ENCODE measurements around the gene TNRC18.

Gene TNRC18

DNA sequence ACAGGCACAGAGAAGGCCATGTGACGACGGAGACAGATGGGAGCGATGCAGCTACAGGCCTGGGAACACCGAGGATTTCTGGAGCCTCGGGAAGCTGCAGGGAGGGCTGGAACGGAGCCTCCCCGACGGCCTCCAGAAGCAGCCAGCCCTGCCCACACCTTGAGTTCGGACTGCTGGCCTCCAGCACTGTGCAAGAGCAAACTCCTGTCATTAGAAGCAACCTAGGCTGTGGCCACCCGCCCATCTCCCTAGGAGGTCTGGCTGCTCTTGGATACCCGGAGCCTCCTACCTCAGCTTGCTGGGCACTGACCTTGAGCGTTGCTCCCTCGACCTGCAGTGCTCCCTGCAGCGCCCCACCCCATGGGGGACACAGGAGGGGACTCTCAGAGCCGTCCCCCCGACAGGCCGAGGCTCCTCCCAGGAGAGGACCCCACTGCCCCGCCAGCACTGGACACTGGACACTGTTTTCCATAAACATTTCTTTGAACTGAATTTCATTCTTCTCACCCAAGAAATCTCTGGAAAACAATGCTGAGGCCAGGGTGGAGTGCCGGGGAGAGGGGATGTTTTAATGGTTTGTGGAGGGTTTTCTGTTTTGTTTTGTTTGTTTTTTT is 22.5 kb upstream of the TNRC18 start:
- Histone ChIP-seq H3K4me3 (ENCODE audit: low read depth, low read length) (no peak overlapping the region), H3K9ac (ENCODE audit: low read depth, low read length) (no peak overlapping the region), H3K4me1 (ENCODE audit: control insufficient read depth, insufficient read depth, low read length) (no peaks in the 10 kb centered on the region), H3K9me3 (ENCODE audit: control insufficient read depth, insufficient read depth, low read length) (no peaks in the 10 kb centered on the region), H3K27me3 (ENCODE audit: control insufficient read depth, insufficient read depth, low read length) (no peaks in the 10 kb centered on the region), H3K36me3 (ENCODE audit: control insufficient read depth, insufficient read depth, low read length) (no peaks in the 10 kb centered on the region)

DNA sequence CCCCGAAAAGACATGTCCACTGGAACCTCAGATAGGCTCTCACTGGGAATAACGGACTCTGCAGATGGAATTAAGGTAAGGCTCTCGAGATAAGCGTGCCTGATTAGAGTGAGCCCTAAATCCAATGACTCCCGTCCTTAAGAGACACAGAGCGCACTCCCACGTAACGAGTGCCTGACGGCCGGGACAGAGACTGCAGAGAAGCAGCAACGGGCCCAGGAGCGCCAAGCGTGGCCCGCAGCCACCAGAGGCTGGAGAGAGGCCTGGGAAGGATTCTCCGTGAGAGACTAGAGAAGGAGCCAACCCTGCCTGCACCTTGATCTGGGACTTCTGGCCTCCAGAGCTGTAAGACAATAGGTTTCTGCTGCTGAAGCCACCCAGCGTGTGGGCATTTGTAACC is 20.0 kb upstream of the TNRC18 start:
- H3K36me3 ChIP-seq (ENCODE audit: control insufficient read depth, insufficient read depth, low read length), result no peaks in the 10 kb centered on the region
- H3K9me3 ChIP-seq (ENCODE audit: control insufficient read depth, insufficient read depth, low read length), result no peaks in the 10 kb centered on the region
- no peak overlapping the region for H3K9ac ChIP-seq (ENCODE audit: low read depth, low read length)
- no peaks in the 10 kb centered on the region for H3K4me1 ChIP-seq (ENCODE audit: control insufficient read depth, insufficient read depth, low read length)
- H3K4me3 ChIP-seq (ENCODE audit: low read depth, low read length), result no peak overlapping the region
- no peaks in the 10 kb centered on the region for H3K27me3 ChIP-seq (ENCODE audit: control insufficient read depth, insufficient read depth, low read length)

DNA sequence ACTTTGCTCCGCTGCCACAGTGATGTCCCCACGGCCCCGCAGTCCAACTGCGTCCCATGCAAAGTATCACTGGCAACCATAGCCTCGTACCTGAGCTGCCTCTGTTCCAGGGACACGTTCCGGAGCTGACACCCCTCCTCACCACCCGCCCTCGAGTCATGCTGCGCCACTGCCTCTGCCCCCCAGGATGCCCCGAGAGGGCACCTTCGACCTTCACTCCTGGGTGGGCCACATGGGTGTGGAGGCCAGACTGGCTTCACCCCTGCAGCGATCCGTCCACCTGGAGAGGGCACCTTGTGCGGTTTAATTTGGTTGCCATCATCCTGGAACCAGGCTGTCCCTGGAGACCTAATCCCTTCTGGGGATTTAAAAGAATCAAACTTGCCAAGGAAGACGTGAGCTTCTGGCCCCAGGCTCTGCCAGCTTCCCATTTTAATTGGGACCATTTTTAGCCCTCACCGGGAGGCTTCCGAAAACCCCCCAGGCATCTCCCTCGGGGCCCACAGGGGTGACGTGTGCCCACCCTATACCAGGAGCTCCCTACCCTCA is 19.2 kb upstream of the TNRC18 start:
- no peaks in the 10 kb centered on the region for H3K36me3 ChIP-seq (ENCODE audit: control insufficient read depth, insufficient read depth, low read length)
- no peaks in the 10 kb centered on the region for H3K4me1 ChIP-seq (ENCODE audit: control insufficient read depth, insufficient read depth, low read length)
- no peaks in the 10 kb centered on the region for H3K27me3 ChIP-seq (ENCODE audit: control insufficient read depth, insufficient read depth, low read length)
- H3K9ac ChIP-seq (ENCODE audit: low read depth, low read length), result no peak overlapping the region
- H3K9me3 ChIP-seq (ENCODE audit: control insufficient read depth, insufficient read depth, low read length), result no peaks in the 10 kb centered on the region
- H3K4me3 ChIP-seq (ENCODE audit: low read depth, low read length), result no peak overlapping the region

DNA sequence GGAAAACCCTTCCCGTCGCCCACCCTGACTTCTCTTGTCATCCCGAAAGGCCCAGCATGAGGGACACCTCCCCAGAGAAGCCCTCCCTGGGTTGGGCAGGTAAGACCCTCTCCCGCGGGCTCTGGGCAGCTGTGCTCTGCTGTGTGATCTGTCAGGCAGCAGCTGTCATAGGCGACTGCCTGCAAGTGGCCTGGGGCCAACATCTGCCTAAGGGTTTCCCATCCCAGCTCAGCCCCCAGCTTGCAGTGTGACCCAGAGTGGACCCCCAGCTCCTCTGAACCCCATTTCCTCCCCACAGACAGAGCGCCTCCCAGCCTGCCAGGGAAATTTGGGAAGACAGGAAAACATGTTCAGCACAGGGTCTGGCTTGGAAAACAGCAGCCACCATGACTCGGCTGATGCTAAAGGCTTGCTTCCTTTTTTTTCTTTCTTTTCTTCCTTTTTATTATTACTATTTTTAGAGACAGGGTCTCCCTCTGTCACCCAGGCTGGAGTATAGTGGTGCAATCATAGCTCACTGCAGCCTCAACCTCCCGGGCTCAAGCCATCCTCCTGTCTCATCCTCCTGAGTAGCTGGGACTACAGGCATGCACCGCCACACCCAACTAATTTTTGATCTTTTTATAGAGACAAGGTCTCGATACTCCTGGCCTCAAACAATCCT is 18.3 kb upstream of the TNRC18 start:
- Histone ChIP-seq H3K9me3 (ENCODE audit: control insufficient read depth, insufficient read depth, low read length) (no peaks in the 10 kb centered on the region), H3K9ac (ENCODE audit: low read depth, low read length) (no peak overlapping the region), H3K4me1 (ENCODE audit: control insufficient read depth, insufficient read depth, low read length) (no peaks in the 10 kb centered on the region), H3K4me3 (ENCODE audit: low read depth, low read length) (no peak overlapping the region), H3K36me3 (ENCODE audit: control insufficient read depth, insufficient read depth, low read length) (no peaks in the 10 kb centered on the region), H3K27me3 (ENCODE audit: control insufficient read depth, insufficient read depth, low read length) (no peaks in the 10 kb centered on the region)

DNA sequence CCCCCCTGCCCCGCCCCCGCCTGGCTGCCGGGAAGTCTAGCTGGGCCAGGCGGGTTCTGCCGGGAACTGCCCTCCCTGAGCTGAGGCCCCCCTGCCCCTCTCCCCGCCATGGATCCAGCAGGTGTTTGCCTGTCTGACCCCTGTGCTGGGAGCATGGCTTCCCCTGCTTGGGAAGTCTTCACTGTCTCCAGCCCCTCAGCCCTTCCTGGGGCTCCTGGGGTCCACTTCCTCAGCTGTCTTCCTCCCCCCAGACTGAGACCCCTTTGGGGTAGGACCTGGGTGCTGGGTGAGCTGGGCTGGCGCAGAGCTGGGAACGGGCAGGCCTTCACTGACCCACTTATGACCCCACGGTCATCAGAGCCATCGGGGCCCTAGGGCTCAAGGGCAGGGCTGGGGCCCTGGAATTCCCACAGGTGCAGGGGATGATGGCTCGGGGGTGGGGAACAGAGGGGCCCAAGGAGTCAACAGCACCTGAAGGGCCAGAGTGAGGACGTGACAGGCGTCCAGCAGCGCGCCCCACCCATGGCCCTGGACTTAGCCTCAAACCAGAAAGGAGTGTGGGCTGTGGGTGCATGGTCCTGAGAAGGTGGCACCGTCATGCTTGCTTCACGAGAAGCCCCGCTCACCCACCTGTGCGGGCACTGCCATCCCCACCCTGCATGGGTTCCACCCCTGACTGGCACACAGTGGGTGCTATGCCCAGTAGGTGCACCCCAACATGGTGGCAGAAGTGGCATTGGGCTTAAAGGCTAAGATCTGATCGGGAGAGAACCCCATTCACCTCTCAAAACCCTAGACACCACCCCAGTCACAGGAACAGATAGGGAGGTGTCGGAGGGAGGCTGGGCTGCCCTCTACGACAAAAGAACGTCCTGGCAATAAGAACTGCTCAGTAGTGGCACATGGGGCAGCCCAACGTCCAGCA is 16.2 kb upstream of the TNRC18 start:
- H3K9ac ChIP-seq (ENCODE audit: low read depth, low read length), result no peak overlapping the region
- no peaks in the 10 kb centered on the region for H3K4me1 ChIP-seq (ENCODE audit: control insufficient read depth, insufficient read depth, low read length)
- no peaks in the 10 kb centered on the region for H3K9me3 ChIP-seq (ENCODE audit: control insufficient read depth, insufficient read depth, low read length)
- H3K4me3 ChIP-seq (ENCODE audit: low read depth, low read length), result no peak overlapping the region
- H3K27me3 ChIP-seq (ENCODE audit: control insufficient read depth, insufficient read depth, low read length), result no peaks in the 10 kb centered on the region
- H3K36me3 ChIP-seq (ENCODE audit: control insufficient read depth, insufficient read depth, low read length), result no peaks in the 10 kb centered on the region

DNA sequence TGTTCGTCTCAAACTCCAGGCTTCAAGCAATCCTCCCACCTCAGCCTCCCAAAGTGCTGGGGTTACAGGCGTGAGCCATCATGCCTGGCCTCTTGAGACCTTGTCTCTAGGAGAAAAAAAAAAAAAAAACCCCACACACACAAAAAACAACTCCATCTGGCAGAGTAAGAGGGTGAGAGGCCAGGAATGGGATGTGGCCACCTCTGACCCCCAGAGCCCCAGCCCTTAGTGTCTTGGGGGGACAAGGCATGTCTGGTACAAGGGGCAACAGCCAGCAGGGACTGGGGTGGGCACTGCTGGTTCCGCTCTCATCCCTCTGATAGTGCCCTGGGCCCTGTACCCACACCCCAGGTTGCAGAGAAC is 15.6 kb upstream of the TNRC18 start:
- no peaks in the 10 kb centered on the region for H3K36me3 ChIP-seq (ENCODE audit: control insufficient read depth, insufficient read depth, low read length)
- H3K9ac ChIP-seq (ENCODE audit: low read depth, low read length), result no peak overlapping the region
- no peaks in the 10 kb centered on the region for H3K9me3 ChIP-seq (ENCODE audit: control insufficient read depth, insufficient read depth, low read length)
- H3K4me3 ChIP-seq (ENCODE audit: low read depth, low read length), result no peak overlapping the region
- no peaks in the 10 kb centered on the region for H3K4me1 ChIP-seq (ENCODE audit: control insufficient read depth, insufficient read depth, low read length)
- H3K27me3 ChIP-seq (ENCODE audit: control insufficient read depth, insufficient read depth, low read length), result no peaks in the 10 kb centered on the region

DNA sequence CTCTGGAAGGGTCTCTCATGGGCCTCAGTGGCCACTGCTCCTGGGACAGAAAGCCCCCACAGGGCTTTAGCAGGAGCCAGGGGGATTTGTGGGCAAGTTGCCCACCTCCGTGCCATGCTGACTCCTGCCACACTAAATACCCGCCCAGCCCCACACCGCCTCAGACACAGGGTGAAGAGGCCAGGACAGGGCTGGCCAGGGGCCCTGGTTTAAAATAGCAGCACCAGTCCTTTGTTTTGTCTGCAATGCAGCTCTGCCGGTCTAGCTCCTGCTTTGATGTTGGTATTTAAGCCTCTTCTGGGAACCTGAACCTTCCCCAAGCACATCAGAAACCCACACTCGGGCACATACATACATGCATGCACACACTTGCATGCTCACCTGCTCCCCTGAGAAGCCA is 14.4 kb upstream of the TNRC18 start:
- Histone ChIP-seq H3K9ac (ENCODE audit: low read depth, low read length) (no peak overlapping the region), H3K4me1 (ENCODE audit: control insufficient read depth, insufficient read depth, low read length) (no peaks in the 10 kb centered on the region), H3K4me3 (ENCODE audit: low read depth, low read length) (no peak overlapping the region), H3K36me3 (ENCODE audit: control insufficient read depth, insufficient read depth, low read length) (no peaks in the 10 kb centered on the region), H3K9me3 (ENCODE audit: control insufficient read depth, insufficient read depth, low read length) (no peaks in the 10 kb centered on the region), H3K27me3 (ENCODE audit: control insufficient read depth, insufficient read depth, low read length) (no peaks in the 10 kb centered on the region)

DNA sequence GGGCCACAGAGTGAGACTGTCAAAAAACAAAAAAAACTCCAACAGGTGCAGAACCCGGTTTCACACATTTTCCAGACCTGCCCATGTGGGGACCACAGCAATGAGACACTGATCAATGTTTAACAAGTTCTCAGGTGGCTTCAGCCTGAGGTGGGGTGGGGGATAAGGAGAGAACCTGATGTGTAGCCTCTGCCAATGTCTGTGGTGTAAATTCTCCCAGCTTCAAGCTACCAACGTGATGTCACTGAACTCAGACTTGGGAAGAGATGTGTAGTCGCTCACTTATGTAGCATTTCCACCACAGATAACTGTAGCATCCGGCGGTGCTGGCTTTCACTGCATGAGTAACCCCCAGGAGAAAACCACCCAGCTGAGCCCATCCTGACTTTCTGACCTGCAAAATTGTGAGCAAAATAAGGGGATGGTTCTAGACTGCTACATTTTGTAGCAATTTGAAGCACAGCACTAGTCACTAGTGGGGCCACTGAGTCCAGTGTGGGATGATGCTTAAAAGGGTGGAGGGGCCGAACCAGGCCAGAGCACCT is 13.8 kb upstream of the TNRC18 start:
- Histone ChIP-seq H3K4me1 (ENCODE audit: control insufficient read depth, insufficient read depth, low read length) (no peaks in the 10 kb centered on the region), H3K36me3 (ENCODE audit: control insufficient read depth, insufficient read depth, low read length) (no peaks in the 10 kb centered on the region), H3K9me3 (ENCODE audit: control insufficient read depth, insufficient read depth, low read length) (no peaks in the 10 kb centered on the region), H3K4me3 (ENCODE audit: low read depth, low read length) (no peak overlapping the region), H3K9ac (ENCODE audit: low read depth, low read length) (no peak overlapping the region), H3K27me3 (ENCODE audit: control insufficient read depth, insufficient read depth, low read length) (no peaks in the 10 kb centered on the region)

DNA sequence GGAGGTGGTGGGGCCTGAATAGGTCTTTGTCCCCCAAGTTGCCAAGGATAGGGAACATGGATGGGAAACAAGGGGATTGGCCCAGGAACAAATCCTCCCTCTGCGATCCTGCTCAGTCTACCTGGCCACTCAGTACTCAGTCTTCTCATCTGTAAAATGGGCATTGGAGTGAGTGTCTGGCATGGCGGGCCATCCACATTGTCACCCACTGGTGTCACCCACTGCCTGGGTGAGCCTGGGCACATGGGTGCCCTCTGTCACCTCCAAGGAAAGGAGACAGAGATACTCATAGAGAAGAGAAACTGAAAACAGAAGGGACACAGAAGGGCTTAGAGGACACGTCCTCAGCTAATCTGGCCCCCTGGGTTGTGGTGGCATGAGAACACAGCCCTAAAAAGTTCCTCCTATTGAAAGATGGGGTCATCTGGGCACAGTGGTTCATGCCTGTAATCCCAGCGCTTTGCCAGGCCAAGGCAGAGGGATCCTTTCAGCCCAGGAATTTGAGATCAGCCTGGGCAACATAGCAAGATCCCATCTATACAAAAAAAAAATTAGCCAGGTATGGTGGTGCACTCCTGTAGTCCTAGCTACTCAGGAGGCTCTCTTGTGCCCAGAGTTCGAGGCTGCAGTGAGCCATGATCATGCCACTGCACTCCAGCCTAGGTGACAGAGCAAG is 12.5 kb upstream of the TNRC18 start:
- Histone ChIP-seq H3K4me1 (ENCODE audit: control insufficient read depth, insufficient read depth, low read length) (no peaks in the 10 kb centered on the region), H3K4me3 (ENCODE audit: low read depth, low read length) (no peak overlapping the region), H3K9ac (ENCODE audit: low read depth, low read length) (no peak overlapping the region), H3K27me3 (ENCODE audit: control insufficient read depth, insufficient read depth, low read length) (peaks cover 3% of the 10 kb centered on the region), H3K36me3 (ENCODE audit: control insufficient read depth, insufficient read depth, low read length) (no peaks in the 10 kb centered on the region), H3K9me3 (ENCODE audit: control insufficient read depth, insufficient read depth, low read length) (no peaks in the 10 kb centered on the region)

DNA sequence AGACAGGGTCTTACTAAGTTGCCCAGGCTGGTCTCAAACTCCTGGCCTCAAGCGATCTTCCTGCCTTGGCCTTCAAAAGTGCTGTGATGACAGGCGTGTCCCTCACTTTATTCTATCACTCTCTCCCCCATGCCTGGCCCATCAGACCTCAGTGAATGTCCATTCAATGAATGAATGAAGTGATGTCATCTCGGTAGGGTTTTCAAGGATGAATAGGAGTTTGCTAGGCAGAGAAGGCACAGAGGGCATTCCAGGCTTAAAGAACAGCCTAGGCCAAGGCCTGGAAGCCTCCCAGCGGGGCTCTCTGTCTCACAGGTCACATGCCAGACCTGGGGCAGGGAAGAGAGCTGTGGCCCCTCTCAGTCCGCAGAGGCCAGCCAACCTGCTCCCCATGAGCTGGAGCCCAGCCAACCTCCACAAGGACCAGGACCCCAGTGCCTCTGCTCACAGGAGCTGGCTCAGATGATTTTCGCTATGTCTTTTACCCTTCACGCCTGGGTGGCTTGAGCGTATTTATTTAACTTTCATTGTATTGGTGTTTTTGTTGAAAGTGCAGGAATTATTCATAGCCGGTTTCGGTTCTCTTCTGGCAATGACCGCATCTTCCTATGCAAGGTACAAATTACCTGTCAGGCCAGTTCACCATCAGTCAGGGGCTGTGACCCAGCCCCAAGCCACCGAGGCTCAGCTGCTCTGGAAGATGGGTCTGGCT is 11.8 kb upstream of the TNRC18 start:
- Histone ChIP-seq H3K4me3 (ENCODE audit: low read depth, low read length) (no peak overlapping the region), H3K9me3 (ENCODE audit: control insufficient read depth, insufficient read depth, low read length) (no peaks in the 10 kb centered on the region), H3K27me3 (ENCODE audit: control insufficient read depth, insufficient read depth, low read length) (peaks cover 10% of the 10 kb centered on the region), H3K9ac (ENCODE audit: low read depth, low read length) (no peak overlapping the region), H3K4me1 (ENCODE audit: control insufficient read depth, insufficient read depth, low read length) (no peaks in the 10 kb centered on the region), H3K36me3 (ENCODE audit: control insufficient read depth, insufficient read depth, low read length) (no peaks in the 10 kb centered on the region)

DNA sequence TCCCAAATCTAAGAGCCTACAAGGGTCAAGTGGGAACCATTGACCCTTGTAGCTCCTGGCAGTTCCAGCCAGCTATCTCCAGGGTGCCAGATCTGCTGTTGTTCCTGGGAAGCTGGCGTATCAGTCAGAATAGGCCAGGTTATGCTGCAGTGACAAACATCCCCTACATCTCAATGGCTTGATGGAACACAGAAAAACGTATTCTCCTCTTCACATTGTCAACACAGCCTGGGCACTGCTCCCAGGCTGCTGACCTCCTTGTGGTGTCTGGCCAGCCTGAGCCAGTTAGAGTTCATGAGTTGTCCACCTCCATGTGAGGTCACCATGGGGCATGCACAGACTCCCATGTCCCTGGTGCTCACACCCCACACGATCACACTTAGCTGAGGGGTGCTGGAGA is 9.5 kb upstream of the TNRC18 start:
- peaks cover 32% of the 10 kb centered on the region for H3K27me3 ChIP-seq (ENCODE audit: control insufficient read depth, insufficient read depth, low read length)
- H3K4me3 ChIP-seq (ENCODE audit: low read depth, low read length), result no peak overlapping the region
- H3K9me3 ChIP-seq (ENCODE audit: control insufficient read depth, insufficient read depth, low read length), result no peaks in the 10 kb centered on the region
- H3K36me3 ChIP-seq (ENCODE audit: control insufficient read depth, insufficient read depth, low read length), result no peaks in the 10 kb centered on the region
- no peak overlapping the region for H3K9ac ChIP-seq (ENCODE audit: low read depth, low read length)
- H3K4me1 ChIP-seq (ENCODE audit: control insufficient read depth, insufficient read depth, low read length), result peaks cover 4% of the 10 kb centered on the region

All from iPS-15b (cell line).